ENCODE results near the gene CAMTA2. TPM values are rescaled to one million over a fixed set of nuclear protein-coding genes. Genes with fewer than 3 reads are reported as not detected.

The CAMTA2 gene
- total and polyA plus RNA-seq, 9 of the 15 experiments (the other 6 are each of a cell fraction or from before 2014, with no cell fraction given) = 0.24 to 25.1 (median 6.3) TPM

DNA sequence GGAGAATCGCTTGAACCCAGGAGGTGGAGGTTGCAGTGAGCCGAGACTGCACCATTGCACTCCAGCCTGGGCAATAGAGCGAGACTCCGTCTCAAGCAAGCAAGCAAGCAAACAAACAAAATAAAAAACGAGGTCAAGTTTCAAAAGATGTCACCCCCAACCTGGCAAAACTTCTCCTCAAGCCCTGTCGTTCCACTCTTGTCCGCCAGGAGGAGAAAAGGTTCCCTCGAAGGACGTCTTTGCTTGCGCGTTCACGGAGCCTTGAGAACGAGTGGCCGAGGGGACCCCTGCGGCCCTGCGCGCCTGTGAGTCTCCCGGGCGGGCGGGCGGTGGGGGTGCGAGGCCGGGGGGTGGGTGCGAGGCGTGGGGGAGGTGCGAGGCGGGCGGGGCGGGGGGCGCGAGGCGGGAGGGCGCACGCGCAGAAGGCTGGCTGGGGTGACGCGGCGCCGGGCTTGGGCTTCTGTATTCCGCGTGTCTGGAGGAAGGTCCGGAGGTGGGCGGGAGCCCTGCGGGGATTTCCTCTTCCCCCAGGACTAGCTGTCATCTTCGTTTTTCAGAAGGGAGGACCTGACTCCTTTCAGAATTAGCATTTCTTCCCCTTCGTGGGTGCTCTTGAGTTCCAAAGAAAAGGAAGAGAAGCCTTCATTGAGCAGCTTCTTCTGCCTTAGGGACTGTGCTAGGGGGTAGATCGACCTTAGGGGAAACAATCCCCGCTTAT is 44.0 kb upstream of the CAMTA2 start (continued):
- no peak for TF ChIP-seq ARID4B (CRISPR knock-in tag; IDR thresholded peaks at IDR 0.05)
- no peak for TF ChIP-seq NR4A1 (CRISPR knock-in tag; IDR thresholded peaks at IDR 0.05)
- TF ChIP-seq NR4A1 (tag; IDR thresholded peaks at IDR 0.05) = no peak
- TF ChIP-seq, protein P1, sequence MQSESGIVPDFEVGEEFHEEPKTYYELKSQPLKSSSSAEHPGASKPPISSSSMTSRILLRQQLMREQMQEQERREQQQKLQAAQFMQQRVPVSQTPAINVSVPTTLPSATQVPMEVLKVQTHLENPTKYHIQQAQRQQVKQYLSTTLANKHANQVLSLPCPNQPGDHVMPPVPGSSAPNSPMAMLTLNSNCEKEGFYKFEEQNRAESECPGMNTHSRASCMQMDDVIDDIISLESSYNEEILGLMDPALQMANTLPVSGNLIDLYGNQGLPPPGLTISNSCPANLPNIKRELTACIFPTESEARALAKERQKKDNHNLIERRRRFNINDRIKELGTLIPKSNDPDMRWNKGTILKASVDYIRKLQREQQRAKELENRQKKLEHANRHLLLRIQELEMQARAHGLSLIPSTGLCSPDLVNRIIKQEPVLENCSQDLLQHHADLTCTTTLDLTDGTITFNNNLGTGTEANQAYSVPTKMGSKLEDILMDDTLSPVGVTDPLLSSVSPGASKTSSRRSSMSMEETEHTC (IDR thresholded peaks at IDR 0.05) = no peak
- no peak for TF ChIP-seq POLR2B (IDR thresholded peaks at IDR 0.05; ENCODE audit: low read depth, partially characterized antibody)
- no peak for TF ChIP-seq TSC22D4 (tag; IDR thresholded peaks at IDR 0.05)
- no peak for TF ChIP-seq BRCA1 (IDR thresholded peaks at IDR 0.05)
- TF ChIP-seq BRCA1 (CRISPR knock-in tag; IDR thresholded peaks at IDR 0.05) = no peak
- no peak for TF ChIP-seq NFYB (IDR thresholded peaks at IDR 0.05; ENCODE audit: extremely low read depth, insufficient read length)
- TF ChIP-seq TOE1 (IDR thresholded peaks at IDR 0.05; ENCODE audit: borderline replicate concordance) = no peak
- no peak for TF ChIP-seq TOE1 (CRISPR knock-in tag; IDR thresholded peaks at IDR 0.05; ENCODE audit: borderline replicate concordance, low read depth)
- TF ChIP-seq ZNF707 (CRISPR knock-in tag; conservative IDR thresholded peaks at IDR 0.05) = no peak
- no peak for TF ChIP-seq FOXP1 (CRISPR knock-in tag; IDR thresholded peaks at IDR 0.05)
- peak; percentile 19 to 34; a peak in 2 of 4 replicates for TF ChIP-seq RAD21 (CRISPR knock-in tag; conservative IDR thresholded peaks at IDR 0.05 in 1 of 2, IDR thresholded peaks at IDR 0.05 in 1 of 2)
- no peak for TF ChIP-seq ZNF217 (CRISPR knock-in tag; IDR thresholded peaks at IDR 0.05)
- TF ChIP-seq CCNT2 (IDR thresholded peaks at IDR 0.05; ENCODE audit: borderline replicate concordance, extremely low read depth, insufficient read length, low read depth, low read length) = no peak
- no peak for TF ChIP-seq ZC3H8 (IDR thresholded peaks at IDR 0.05)
- TF ChIP-seq, protein P2, sequence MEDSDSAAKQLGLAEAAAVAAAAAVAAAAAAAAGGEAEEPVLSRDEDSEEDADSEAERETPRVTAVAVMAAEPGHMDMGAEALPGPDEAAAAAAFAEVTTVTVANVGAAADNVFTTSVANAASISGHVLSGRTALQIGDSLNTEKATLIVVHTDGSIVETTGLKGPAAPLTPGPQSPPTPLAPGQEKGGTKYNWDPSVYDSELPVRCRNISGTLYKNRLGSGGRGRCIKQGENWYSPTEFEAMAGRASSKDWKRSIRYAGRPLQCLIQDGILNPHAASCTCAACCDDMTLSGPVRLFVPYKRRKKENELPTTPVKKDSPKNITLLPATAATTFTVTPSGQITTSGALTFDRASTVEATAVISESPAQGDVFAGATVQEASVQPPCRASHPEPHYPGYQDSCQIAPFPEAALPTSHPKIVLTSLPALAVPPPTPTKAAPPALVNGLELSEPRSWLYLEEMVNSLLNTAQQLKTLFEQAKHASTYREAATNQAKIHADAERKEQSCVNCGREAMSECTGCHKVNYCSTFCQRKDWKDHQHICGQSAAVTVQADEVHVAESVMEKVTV (CRISPR knock-in tag; IDR thresholded peaks at IDR 0.05) = no peak
- TF ChIP-seq GTF2E2 (tag; IDR thresholded peaks at IDR 0.05) = no peak
- TF ChIP-seq CXXC5 (CRISPR knock-in tag; IDR thresholded peaks at IDR 0.05) = peak; percentile 33; the same call in 1 of the 2 replicates
- TF ChIP-seq EP300 (IDR thresholded peaks at IDR 0.05; ENCODE audit: low read length) = no peak
- no peak for TF ChIP-seq U2AF1 (optimal IDR thresholded peaks at IDR 0.05; ENCODE audit: low read depth, low read length)
- no peak for TF ChIP-seq ZKSCAN3 (CRISPR knock-in tag; IDR thresholded peaks at IDR 0.05)
